GM21526 (cell line): Measurements from ENCODE around the gene TRIAP1.

Experiments
- ATAC-seq: cut with Tn5 transposase; IDR thresholded peaks from one replicate; pipeline ENCODE4 v1.9.1; 2021; ENCODE audit warnings: moderate library complexity; ENCODE audit not compliant: unreplicated experiment, low FRiP score

The TRIAP1 gene

DNA sequence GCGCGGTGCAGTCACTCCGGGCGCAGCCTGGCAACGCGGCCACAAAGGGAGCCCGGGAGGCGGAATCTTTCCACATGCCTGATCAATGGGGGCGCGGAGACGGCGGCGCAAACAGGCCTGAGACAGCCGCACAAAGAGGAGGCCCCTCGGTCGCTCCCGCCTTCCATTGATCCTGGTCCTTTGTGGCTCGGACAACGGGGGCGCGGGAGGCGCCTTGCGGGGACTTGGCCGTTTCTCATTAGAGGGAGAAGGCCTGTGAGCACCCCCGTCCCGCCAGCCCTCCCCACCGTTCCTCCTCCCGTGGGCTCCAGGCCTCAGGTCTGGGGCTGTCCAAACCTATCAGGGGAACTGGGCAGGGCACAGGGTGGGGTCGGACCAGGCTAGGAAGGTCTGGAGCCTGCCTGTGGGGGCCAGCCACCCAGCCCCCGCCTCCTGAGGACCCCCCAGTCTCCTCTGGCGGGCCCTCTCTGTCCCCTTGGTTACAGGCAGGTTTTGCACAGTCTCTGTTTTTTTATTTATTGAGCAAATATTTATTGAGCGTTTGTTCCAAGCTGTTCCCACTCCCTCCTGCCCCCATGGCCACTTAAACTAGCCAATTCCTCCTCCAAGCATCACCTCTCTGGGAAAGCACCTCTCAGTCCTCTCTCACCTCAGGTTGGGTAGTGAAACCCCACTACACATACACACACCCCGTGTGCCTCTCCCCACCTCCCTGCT is 48.2 kb downstream of the TRIAP1 start:
- ATAC-seq, result no peak

DNA sequence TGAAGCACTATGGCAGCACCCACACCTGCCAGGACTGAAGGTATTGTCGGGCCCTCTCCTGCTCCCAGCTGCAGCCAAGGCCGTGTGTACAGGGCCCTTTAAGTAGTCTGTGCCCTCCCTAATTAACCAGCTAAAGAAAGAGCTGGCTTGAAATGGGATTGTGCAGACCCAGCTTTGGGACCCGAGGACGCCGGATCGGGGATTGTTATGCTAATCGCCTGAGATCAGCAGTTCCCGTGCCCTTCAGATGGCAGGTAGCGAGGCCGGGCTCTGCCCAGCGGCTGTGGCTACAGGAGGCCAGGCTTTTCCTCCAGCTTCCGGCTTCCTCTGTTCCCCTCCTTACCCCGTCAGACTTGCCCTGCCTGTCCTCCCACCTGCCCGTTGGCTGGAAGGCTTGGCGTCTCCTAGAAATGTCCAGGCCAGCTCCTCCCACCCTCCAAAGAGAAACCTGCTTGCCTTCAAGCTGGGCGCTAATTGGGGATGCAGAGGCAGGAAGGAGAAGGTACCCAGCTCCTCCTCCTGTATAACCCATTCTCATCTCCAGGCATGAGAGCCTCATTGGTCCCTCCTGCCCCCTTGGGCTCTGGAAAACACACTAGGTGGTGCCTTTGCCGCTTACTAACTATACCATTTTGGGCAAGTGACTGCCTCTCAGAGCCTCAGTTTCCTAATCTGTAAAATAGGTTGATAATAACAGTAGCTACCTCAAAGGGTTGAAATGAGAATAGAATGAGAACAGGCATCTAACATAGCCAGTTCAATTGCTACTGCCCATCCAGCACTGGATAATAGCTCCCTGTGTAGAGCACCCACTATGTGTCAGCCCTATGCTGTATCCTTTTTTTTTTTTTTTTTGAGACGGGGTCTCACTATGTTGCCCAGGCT is 51.5 kb downstream of the TRIAP1 start:
- ATAC-seq, result no peak
